HepG2 (cell line): ENCODE measurements around the gene SLA2. TPM values are rescaled to one million over a fixed set of nuclear protein-coding genes. Genes with fewer than 3 reads are reported as not detected.
A peak's percentile ranks its signal among the peaks of the same experiment; 100 is the strongest.

Source experiments
- BRCA1 ChIP-seq: sonication (generic); formaldehyde crosslinking; IDR thresholded peaks from 2 replicates; pipeline ENCODE4 v1.4.0; 2020; ENCODE audit warnings: missing genetic modification reagents
- HNRNPL ChIP-seq: fragments of 200-400 bp; formaldehyde crosslinking; IDR thresholded peaks from 2 replicates; pipeline ENCODE4 v1.6.1; 2017; ENCODE audit warnings: mild to moderate bottlenecking, low read depth, low read length
- KLF12 ChIP-seq: sonication (generic); formaldehyde crosslinking; IDR thresholded peaks from 2 replicates; pipeline ENCODE4 v1.4.0; 2020; ENCODE audit warnings: missing genetic modification reagents, borderline replicate concordance
- NFKBIZ ChIP-seq: IDR thresholded peaks from 2 replicates; pipeline ENCODE4 v1.6.1; 2018; ENCODE audit warnings: missing genetic modification reagents, missing compliant biosample characterization
- NFYB ChIP-seq: sonication (generic); formaldehyde crosslinking; IDR thresholded peaks from 2 replicates; pipeline ENCODE4 v1.4.0; 2020; ENCODE audit warnings: missing genetic modification reagents
- NONO ChIP-seq, 2 experiments: fragments of 450-650 bp in 1 of 2; sonication (generic) in 1 of 2; formaldehyde crosslinking in 1 of 2; IDR thresholded peaks in 1 of 2; conservative IDR thresholded peaks in 1 of 2; 2 replicates each; pipeline versions ENCODE4 v1.6.1 to v1.8.0; 2017 to 2022; ENCODE audit warnings: mild to moderate bottlenecking in 1 of 2, missing genetic modification reagents in 1 of 2, moderate library complexity in 1 of 2
- PCBP2 ChIP-seq: fragments of 200-400 bp; formaldehyde crosslinking; optimal IDR thresholded peaks from 2 replicates; pipeline ENCODE3; 2018; ENCODE audit warnings: low read length, low read depth; ENCODE audit not compliant: poor library complexity, severe bottlenecking
- ZEB1 ChIP-seq: IDR thresholded peaks from 2 replicates; pipeline ENCODE4 v1.6.1; 2012; ENCODE audit warnings: mild to moderate bottlenecking, low read depth, inconsistent platforms; ENCODE audit not compliant: insufficient replicate concordance
- ZNF264 ChIP-seq: sonication (generic); formaldehyde crosslinking; IDR thresholded peaks from 2 replicates; pipeline ENCODE4 v1.4.0; 2020; ENCODE audit warnings: missing genetic modification reagents
- ZNF703 ChIP-seq: sonication (generic); formaldehyde crosslinking; IDR thresholded peaks from 2 replicates; pipeline ENCODE4 v1.5.1; 2020; ENCODE audit warnings: missing genetic modification reagents, mild to moderate bottlenecking, moderate library complexity, borderline replicate concordance
- polyA plus RNA-seq, 8 experiments: library from polyadenylated mRNA; depleted of rRNA in 3 of 8; stranded (reverse) in 7 of 8; unstranded in 1 of 8; fragments of >200 nt; fragmentation: Illumina TruSeq in 4 of 8; extraction: Trizol in 4 of 8; gene quantifications; 2 replicates each; pipeline versions ENCODE4 v1.2.1 to v1.2.3, GENCODE V29; 2011 to 2016; ENCODE audit warnings: low read depth in 4 of 8, missing spikeins in 1 of 8, mixed read lengths in 1 of 8; ENCODE audit not compliant: insufficient read depth in 1 of 8
- total RNA-seq, 5 experiments: library from RNA; depleted of rRNA; stranded (reverse); fragments of >200 nt; fragmentation: Illumina TruSeq; extraction: Trizol; gene quantifications; 2 replicates each; pipeline ENCODE4 v1.2.3, GENCODE V29; 2016; ENCODE audit warnings: low read depth in 1 of 5
- TF ChIP-seq, protein P1 (sequence below): sonication (generic); formaldehyde crosslinking; IDR thresholded peaks from 2 replicates; pipeline ENCODE4 v1.5.1; 2020; ENCODE audit warnings: missing genetic modification reagents, mild to moderate bottlenecking, borderline replicate concordance
- TF ChIP-seq, protein P2 (sequence below): sonication (generic); formaldehyde crosslinking; IDR thresholded peaks from 2 replicates; pipeline ENCODE4 v1.5.1; 2020; ENCODE audit warnings: missing genetic modification reagents, mild to moderate bottlenecking, borderline replicate concordance
- TF ChIP-seq, protein P3 (sequence below): IDR thresholded peaks from 2 replicates; pipeline ENCODE4 v1.6.1; 2016
- TF ChIP-seq, protein P4 (sequence below): sonication (generic); formaldehyde crosslinking; IDR thresholded peaks from 2 replicates; pipeline ENCODE4 v1.4.0; 2020; ENCODE audit warnings: mild to moderate bottlenecking, low read depth, missing genetic modification reagents
- TF ChIP-seq, protein P5 (sequence below), 2 experiments: sonication (generic) in 1 of 2; formaldehyde crosslinking in 1 of 2; IDR thresholded peaks; 2 replicates each; pipeline versions ENCODE4 v1.5.1 to v1.6.1; 2011 to 2020; ENCODE audit warnings: borderline replicate concordance in 1 of 2, low read depth in 1 of 2, low read length in 1 of 2, mild to moderate bottlenecking in 1 of 2, missing genetic modification reagents in 1 of 2, moderate library complexity in 1 of 2
- TF ChIP-seq, protein P6 (sequence below): sonication (generic); formaldehyde crosslinking; IDR thresholded peaks from 2 replicates; pipeline ENCODE4 v1.4.0; 2020; ENCODE audit warnings: mild to moderate bottlenecking, missing genetic modification reagents

The SLA2 gene
- total and polyA plus RNA-seq, 2 of the 13 experiments (the other 11 are each of a cell fraction or from before 2014, with no cell fraction given): 1.6 to 3.6 TPM

DNA sequence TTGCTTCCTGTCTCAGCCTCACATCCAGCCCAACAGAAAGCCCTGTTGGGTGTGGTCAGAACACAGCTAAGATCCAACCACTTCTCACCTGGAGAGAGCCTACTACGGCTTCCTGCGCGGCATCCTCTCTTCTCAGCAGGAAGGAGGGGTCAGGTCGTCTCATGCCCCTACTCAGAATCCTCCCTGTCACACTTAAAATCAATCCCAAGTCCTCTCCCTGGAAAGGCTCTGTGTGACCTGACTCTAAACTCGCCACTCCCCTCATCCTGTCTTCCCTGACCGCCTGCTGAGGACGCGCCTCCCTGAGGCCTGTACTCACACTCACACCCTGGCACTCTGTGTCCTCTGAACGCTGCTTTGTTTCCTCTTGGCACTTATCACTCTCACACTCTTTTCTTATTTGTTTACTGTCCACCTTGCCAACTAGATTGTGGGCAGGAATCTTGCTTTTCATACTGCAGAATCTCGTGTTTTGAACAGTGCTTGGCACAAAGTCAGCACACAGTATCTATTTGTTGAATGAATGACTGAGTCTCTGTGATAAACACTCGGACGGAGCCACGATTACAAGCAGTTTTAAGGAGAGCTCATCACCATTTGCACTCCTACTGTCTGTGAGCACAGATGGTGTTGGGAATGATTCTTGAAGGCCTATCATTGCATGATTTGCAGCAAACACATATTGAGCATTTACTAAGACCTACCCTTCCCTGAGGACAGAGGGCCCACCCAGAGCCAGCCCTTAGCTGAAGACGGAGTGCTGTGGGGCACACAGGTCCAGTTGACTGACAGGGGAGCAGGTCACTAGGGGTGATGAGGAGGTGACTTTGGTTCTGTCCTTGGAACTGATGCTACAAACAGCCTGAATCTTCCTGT, 21.7 kb downstream of the SLA2 start (continued):
- TF ChIP-seq, protein P1, sequence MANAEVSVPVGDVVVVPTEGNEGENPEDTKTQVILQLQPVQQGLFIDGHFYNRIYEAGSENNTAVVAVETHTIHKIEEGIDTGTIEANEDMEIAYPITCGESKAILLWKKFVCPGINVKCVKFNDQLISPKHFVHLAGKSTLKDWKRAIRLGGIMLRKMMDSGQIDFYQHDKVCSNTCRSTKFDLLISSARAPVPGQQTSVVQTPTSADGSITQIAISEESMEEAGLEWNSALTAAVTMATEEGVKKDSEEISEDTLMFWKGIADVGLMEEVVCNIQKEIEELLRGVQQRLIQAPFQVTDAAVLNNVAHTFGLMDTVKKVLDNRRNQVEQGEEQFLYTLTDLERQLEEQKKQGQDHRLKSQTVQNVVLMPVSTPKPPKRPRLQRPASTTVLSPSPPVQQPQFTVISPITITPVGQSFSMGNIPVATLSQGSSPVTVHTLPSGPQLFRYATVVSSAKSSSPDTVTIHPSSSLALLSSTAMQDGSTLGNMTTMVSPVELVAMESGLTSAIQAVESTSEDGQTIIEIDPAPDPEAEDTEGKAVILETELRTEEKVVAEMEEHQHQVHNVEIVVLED (CRISPR knock-in tag): no peak; the same call in 1 of the 2 replicates
- TF ChIP-seq HNRNPL (no peak), NFYB (CRISPR knock-in tag) (no peak), NFKBIZ (CRISPR knock-in tag) (no peak), PCBP2 (no peak), ZNF264 (no peak), NONO (IDR thresholded peaks at IDR 0.05) (no peak), NONO (CRISPR knock-in tag; conservative IDR thresholded peaks at IDR 0.05) (no peak), ZNF703 (CRISPR knock-in tag) (no peak), BRCA1 (CRISPR knock-in tag) (no peak), ZEB1 (no peak), KLF12 (CRISPR knock-in tag) (no peak)
- TF ChIP-seq, protein P2, sequence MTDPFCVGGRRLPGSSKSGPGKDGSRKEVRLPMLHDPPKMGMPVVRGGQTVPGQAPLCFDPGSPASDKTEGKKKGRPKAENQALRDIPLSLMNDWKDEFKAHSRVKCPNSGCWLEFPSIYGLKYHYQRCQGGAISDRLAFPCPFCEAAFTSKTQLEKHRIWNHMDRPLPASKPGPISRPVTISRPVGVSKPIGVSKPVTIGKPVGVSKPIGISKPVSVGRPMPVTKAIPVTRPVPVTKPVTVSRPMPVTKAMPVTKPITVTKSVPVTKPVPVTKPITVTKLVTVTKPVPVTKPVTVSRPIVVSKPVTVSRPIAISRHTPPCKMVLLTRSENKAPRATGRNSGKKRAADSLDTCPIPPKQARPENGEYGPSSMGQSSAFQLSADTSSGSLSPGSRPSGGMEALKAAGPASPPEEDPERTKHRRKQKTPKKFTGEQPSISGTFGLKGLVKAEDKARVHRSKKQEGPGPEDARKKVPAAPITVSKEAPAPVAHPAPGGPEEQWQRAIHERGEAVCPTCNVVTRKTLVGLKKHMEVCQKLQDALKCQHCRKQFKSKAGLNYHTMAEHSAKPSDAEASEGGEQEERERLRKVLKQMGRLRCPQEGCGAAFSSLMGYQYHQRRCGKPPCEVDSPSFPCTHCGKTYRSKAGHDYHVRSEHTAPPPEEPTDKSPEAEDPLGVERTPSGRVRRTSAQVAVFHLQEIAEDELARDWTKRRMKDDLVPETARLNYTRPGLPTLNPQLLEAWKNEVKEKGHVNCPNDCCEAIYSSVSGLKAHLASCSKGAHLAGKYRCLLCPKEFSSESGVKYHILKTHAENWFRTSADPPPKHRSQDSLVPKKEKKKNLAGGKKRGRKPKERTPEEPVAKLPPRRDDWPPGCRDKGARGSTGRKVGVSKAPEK (CRISPR knock-in tag): 0 out of 2 replicates have a peak, but pooled peaks have one; percentile 31
- TF ChIP-seq, protein P3, sequence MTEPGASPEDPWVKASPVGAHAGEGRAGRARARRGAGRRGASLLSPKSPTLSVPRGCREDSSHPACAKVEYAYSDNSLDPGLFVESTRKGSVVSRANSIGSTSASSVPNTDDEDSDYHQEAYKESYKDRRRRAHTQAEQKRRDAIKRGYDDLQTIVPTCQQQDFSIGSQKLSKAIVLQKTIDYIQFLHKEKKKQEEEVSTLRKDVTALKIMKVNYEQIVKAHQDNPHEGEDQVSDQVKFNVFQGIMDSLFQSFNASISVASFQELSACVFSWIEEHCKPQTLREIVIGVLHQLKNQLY (CRISPR knock-in tag): no peak
- TF ChIP-seq, protein P4, sequence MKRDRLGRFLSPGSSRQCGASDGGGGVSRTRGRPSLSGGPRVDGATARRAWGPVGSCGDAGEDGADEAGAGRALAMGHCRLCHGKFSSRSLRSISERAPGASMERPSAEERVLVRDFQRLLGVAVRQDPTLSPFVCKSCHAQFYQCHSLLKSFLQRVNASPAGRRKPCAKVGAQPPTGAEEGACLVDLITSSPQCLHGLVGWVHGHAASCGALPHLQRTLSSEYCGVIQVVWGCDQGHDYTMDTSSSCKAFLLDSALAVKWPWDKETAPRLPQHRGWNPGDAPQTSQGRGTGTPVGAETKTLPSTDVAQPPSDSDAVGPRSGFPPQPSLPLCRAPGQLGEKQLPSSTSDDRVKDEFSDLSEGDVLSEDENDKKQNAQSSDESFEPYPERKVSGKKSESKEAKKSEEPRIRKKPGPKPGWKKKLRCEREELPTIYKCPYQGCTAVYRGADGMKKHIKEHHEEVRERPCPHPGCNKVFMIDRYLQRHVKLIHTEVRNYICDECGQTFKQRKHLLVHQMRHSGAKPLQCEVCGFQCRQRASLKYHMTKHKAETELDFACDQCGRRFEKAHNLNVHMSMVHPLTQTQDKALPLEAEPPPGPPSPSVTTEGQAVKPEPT (CRISPR knock-in tag): no peak
- TF ChIP-seq, protein P5, sequence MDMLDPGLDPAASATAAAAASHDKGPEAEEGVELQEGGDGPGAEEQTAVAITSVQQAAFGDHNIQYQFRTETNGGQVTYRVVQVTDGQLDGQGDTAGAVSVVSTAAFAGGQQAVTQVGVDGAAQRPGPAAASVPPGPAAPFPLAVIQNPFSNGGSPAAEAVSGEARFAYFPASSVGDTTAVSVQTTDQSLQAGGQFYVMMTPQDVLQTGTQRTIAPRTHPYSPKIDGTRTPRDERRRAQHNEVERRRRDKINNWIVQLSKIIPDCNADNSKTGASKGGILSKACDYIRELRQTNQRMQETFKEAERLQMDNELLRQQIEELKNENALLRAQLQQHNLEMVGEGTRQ (IDR thresholded peaks at IDR 0.05; ENCODE audit: low read depth, low read length): no peak
- TF ChIP-seq, protein P5 (CRISPR knock-in tag; IDR thresholded peaks at IDR 0.05; ENCODE audit: borderline replicate concordance): no peak
- TF ChIP-seq, protein P6, sequence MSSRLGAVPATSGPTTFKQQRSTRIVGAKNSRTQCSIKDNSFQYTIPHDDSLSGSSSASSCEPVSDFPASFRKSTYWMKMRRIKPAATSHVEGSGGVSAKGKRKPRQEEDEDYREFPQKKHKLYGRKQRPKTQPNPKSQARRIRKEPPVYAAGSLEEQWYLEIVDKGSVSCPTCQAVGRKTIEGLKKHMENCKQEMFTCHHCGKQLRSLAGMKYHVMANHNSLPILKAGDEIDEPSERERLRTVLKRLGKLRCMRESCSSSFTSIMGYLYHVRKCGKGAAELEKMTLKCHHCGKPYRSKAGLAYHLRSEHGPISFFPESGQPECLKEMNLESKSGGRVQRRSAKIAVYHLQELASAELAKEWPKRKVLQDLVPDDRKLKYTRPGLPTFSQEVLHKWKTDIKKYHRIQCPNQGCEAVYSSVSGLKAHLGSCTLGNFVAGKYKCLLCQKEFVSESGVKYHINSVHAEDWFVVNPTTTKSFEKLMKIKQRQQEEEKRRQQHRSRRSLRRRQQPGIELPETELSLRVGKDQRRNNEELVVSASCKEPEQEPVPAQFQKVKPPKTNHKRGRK (CRISPR knock-in tag): no peak
